MCF 10A (cell line): ENCODE data around the gene PMM1. TPM values are rescaled to one million over a fixed set of nuclear protein-coding genes. Genes with fewer than 3 reads are reported as not detected.
A peak's percentile ranks its signal among the peaks of the same experiment; 100 is the strongest.

Experiments
- BruUV-seq: library from RNA; stranded (reverse); fragments of 400-500 nt; replicated peaks from 2 replicates; lab custom pipeline; 2021; lab: Mats Ljungman, UMichigan
- CTCF ChIA-PET: fragments of 300-600 bp; sonication (Branson Sonifier 250); formaldehyde crosslinking; extraction: SDS; loops from one replicate; lab custom pipeline; 2021; ENCODE audit warnings: antibody characterized with exemption, inconsistent platforms; lab: Yijun Ruan, JAX
- POLR2A ChIA-PET: fragments of 300-600, 350-650 bp; sonication (Branson Sonifier 250); formaldehyde crosslinking; extraction: SDS; loops from one replicate; lab custom pipeline; 2020; ENCODE audit warnings: antibody characterized with exemption, inconsistent platforms; lab: Yijun Ruan, JAX
- DNase-seq: peaks from one replicate; pipeline ENCODE4 v3.0.0-alpha.2; 2018; ENCODE audit not compliant: unreplicated experiment
- H3K27ac Mint-ChIP-seq: one replicate; pipeline ENCODE4 v1.8.0; 2022; ENCODE audit warnings: mild to moderate bottlenecking, low read depth, mixed read lengths; ENCODE audit not compliant: unreplicated experiment
- H3K27me3 Mint-ChIP-seq: one replicate; pipeline ENCODE4 v1.8.0; 2022; ENCODE audit warnings: mixed read lengths; ENCODE audit not compliant: insufficient read depth, unreplicated experiment
- H3K36me3 Mint-ChIP-seq: one replicate; pipeline ENCODE4 v1.8.0; 2022; ENCODE audit warnings: mild to moderate bottlenecking, moderate library complexity, mixed read lengths; ENCODE audit not compliant: insufficient read depth, unreplicated experiment
- H3K4me1 Mint-ChIP-seq: one replicate; pipeline ENCODE4 v1.8.0; 2022; ENCODE audit warnings: mixed read lengths; ENCODE audit not compliant: insufficient read depth, unreplicated experiment
- H3K4me3 Mint-ChIP-seq: one replicate; pipeline ENCODE4 v1.8.0; 2022; ENCODE audit warnings: mild to moderate bottlenecking, moderate library complexity, mixed read lengths; ENCODE audit not compliant: unreplicated experiment
- H3K9me3 Mint-ChIP-seq: one replicate; pipeline ENCODE4 v1.8.0; 2022; ENCODE audit warnings: mixed read lengths; ENCODE audit not compliant: unreplicated experiment
- intact Hi-C: fragments of 100-400 bp; cut with micrococcal nuclease; formaldehyde crosslinking; loops from 2 replicates; pipeline ENCODE4 v1.14.1; 2022
- total RNA-seq: library from RNA; stranded (reverse); gene quantifications from 2 replicates; pipeline ENCODE4 v1.2.3, GENCODE V29; 2022
- TF ChIP-seq, protein P1 (sequence below): fragments of 200-600 bp; IDR thresholded peaks from one replicate; pipeline ENCODE4 v1.8.0; 2022; ENCODE audit warnings: antibody characterized with exemption, mild to moderate bottlenecking; ENCODE audit not compliant: unreplicated experiment

Gene PMM1
- total RNA-seq, 1 experiment from 2014 or later, result 29.9 TPM

DNA sequence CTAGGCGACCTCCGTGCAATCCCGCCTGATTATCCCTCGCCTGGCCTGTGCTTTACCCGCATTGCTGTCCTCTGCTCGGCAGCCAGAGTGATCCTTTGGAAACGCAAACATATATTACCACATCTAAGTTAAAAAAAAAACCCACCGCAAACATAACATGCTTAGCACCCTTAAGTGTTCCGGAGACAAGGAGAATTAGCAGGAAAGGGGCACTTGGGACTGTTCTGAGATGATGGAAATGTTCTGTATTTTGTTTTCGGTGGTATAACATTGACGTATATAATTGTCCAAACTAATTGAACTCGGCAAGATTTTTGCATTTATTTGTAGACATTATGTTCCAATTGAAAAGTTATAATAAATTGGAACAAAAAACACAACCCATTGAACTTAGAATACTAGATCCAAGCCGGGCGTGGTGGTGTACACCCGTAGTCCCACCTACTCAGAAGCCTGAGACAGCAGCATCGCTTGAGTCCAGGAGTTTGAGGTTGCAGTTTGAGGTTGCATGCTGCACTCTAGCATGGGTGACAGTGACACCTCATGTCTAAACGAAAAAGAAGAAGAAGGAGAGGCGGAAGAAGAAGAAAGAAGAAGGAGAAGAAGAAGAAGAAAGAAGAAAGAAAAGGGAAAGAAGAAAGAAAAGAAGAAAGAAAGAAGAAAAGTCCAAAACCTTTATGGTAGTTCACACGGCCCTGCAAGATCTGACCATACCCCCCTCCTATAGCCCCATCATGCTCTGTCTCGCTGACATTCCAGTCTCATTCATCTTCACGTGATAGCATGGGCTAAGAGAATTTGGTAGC is 44.8 kb downstream of the PMM1 start:
- intact Hi-C loops, result loop anchor here (1.0 to 10.0 kb wide), 2 partner anchors 52 to 400 kb away; partner anchors contain the start of gene CENPM
- Mint-ChIP-seq H3K4me3 (peak overlapping the region; percentile 96), H3K36me3 (peaks cover 2% of the 10 kb centered on the region), H3K4me1 (peaks cover 28% of the 10 kb centered on the region), H3K27ac (peak overlapping the region; percentile 89), H3K9me3 (no peaks in the 10 kb centered on the region), H3K27me3 (no peaks in the 10 kb centered on the region)
- TF ChIP-seq, protein P1, sequence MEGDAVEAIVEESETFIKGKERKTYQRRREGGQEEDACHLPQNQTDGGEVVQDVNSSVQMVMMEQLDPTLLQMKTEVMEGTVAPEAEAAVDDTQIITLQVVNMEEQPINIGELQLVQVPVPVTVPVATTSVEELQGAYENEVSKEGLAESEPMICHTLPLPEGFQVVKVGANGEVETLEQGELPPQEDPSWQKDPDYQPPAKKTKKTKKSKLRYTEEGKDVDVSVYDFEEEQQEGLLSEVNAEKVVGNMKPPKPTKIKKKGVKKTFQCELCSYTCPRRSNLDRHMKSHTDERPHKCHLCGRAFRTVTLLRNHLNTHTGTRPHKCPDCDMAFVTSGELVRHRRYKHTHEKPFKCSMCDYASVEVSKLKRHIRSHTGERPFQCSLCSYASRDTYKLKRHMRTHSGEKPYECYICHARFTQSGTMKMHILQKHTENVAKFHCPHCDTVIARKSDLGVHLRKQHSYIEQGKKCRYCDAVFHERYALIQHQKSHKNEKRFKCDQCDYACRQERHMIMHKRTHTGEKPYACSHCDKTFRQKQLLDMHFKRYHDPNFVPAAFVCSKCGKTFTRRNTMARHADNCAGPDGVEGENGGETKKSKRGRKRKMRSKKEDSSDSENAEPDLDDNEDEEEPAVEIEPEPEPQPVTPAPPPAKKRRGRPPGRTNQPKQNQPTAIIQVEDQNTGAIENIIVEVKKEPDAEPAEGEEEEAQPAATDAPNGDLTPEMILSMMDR, result no peak
- TSS peak; percentile 100 for BruUV-seq
- DNase-seq, result no peak
- POLR2A ChIA-PET, result interaction anchor here (2.8 kb wide), 1 partner anchor 45 kb away, joined by 18 read pairs; the partner anchor contains the start of gene PMM1
- CTCF ChIA-PET, result interaction anchor here (0.9 to 1.7 kb wide), 5 partner anchors 10 to 141 kb away, joined by 3 to 7 read pairs (median 4); partner anchors contain the start of gene PHF5A

DNA sequence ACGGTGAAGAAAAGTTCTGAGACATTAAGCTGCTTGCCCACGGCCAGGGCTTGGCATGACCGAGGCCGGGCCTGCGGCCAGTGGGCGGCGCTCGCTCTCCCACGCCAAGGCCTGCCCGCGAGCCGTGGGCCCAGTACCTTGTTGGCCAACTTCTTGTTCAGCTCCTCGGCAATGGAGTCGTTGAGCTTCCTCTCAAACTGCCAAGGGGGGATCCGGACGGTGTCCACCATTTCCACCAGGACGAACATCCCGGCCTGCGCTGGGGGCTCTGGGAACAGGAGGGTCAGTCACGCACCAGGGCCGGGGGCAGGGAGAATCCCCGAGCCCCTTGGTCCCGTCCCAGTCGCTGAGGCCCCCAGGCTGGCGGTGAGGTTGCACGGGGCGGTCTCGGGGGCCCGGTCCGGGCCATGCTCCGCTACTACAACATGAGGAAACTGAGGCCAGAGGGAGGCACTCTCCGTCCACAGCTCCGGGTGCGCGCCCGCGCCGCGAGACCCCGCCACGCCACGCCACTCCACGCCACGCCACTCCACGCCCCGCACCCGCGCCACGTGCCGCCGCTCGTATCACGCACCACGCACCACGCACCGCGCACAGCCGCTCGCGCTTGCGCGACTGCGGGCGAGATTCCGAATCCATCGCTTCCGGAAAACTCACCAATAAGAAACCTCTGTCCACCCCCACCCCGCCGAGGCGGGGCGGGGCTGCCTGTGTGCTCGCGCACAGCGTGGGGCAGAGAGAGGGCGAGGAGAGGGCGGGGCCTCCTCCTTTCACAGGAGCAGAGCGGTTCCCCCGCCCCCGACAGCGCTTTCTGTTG is 45.6 kb downstream of the PMM1 start, which contains the start of gene POLR3H:
TSS of gene POLR3H (minus strand) at position 617 of the 817 bp plus-strand sequence. CDS start at position 248, 369 bp downstream.
- Mint-ChIP-seq H3K36me3 (peaks cover 6% of the 10 kb centered on the region), H3K27ac (peak within 1 kb of the TSS; percentile 89), H3K9me3 (no peaks in the 10 kb centered on the region), H3K27me3 (no peaks in the 10 kb centered on the region), H3K4me3 (peak within 1 kb of the TSS; percentile 96), H3K4me1 (peaks cover 28% of the 10 kb centered on the region)
- ChIA-PET CTCF (interaction anchor here (0.6 to 1.7 kb wide), 13 partner anchors 9 to 152 kb away, joined by 3 to 8 read pairs (median 3); partner anchors contain the start of gene PHF5A), POLR2A (interaction anchor here (0.6 to 2.8 kb wide), 15 partner anchors 12 to 99 kb away, joined by 3 to 19 read pairs (median 4); partner anchors contain the start of genes ACO2, DESI1, PHF5A and PMM1)
- DNase-seq, result peak; percentile 97
- TF ChIP-seq, protein P1, result peak; percentile 27
- intact Hi-C loops, result loop anchor here (1.0 to 10.0 kb wide), 2 partner anchors 53 to 401 kb away; partner anchors contain the start of gene CENPM
- BruUV-seq, result TSS peak; percentile 54

DNA sequence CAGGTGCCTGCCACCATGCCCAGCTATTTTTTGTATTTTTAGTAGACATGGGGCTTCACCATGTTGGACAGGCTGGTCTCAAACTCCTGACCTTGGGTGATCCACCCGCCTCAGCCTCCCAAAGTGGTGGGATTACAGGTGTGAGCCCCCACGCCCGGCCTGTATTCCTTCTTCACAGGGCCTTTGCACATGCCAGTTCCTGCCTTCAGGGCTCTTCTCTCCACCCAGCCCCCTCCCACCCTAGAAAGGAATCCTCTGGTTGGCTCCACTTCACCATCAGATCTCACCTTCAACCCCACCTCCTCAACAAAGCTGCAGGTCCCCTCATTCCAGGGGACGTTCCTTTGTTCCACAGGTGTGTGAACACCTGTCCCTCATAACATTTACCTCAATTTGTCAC is 47.4 kb downstream of the PMM1 start:
- Mint-ChIP-seq H3K4me3 (peak overlapping the region; percentile 96), H3K9me3 (no peaks in the 10 kb centered on the region), H3K27me3 (no peaks in the 10 kb centered on the region), H3K4me1 (peaks cover 28% of the 10 kb centered on the region), H3K36me3 (peaks cover 18% of the 10 kb centered on the region), H3K27ac (no peak overlapping the region)
- DNase-seq, result no peak
- ChIA-PET CTCF (interaction anchor here (1.0 to 2.2 kb wide), 3 partner anchors 9 to 55 kb away, joined by 3 to 6 read pairs (median 4); no protein-coding TSS in a partner anchor), POLR2A (interaction anchor here (0.8 to 2.8 kb wide), 3 partner anchors 13 to 161 kb away, joined by 3 to 18 read pairs (median 3); partner anchors contain the start of genes PMM1 and TEF)
- TF ChIP-seq, protein P1, result no peak
- BruUV-seq, result no TSS peak
- intact Hi-C loops, result loop anchor here (10.0 kb wide), 1 partner anchor 403 kb away; the partner anchor contains the start of gene CENPM
